GM12891 (cell line): Measurements from ENCODE around the gene DRC3.
"Not testable (repeated sequence)": the region's sequence is repeated elsewhere in the genome, so short reads cannot be mapped to it uniquely, and the experiment has no call there.

Source experiments
- DNase-seq: peaks from one replicate; pipeline ENCODE4 v3.0.0; 2011; ENCODE audit warnings: low spot score; ENCODE audit not compliant: insufficient read length
- FAIRE-seq: peaks from 2 replicates; lab custom pipeline; 2011; peaks lifted over from hg19 to GRCh38; lab: Jason Lieb, UNC
- PAX5 ChIP-seq: IDR thresholded peaks from 2 replicates; pipeline ENCODE4 v1.6.1; 2011; ENCODE audit warnings: low read length, moderate library complexity, mild to moderate bottlenecking; ENCODE audit not compliant: insufficient read depth, severe bottlenecking
- POLR2A ChIP-seq: IDR thresholded peaks from 2 replicates; pipeline ENCODE4 v1.6.1; 2011; ENCODE audit warnings: low read depth, low read length, control low read depth
- POLR2AphosphoS5 ChIP-seq: IDR thresholded peaks from 2 replicates; pipeline ENCODE4 v1.6.1; 2011; ENCODE audit warnings: low read depth, low read length, control low read depth
- POU2F2 ChIP-seq: IDR thresholded peaks from 2 replicates; pipeline ENCODE4 v1.6.1; 2011; ENCODE audit warnings: low read depth, mild to moderate bottlenecking, control low read depth, low read length, moderate library complexity
- SPI1 ChIP-seq: IDR thresholded peaks from 2 replicates; pipeline ENCODE4 v1.6.1; 2011; ENCODE audit warnings: low read depth, low read length, control low read depth
- TAF1 ChIP-seq: IDR thresholded peaks from 2 replicates; pipeline ENCODE4 v1.6.1; 2011; ENCODE audit warnings: low read depth, low read length, control low read depth

The DRC3 gene

DNA sequence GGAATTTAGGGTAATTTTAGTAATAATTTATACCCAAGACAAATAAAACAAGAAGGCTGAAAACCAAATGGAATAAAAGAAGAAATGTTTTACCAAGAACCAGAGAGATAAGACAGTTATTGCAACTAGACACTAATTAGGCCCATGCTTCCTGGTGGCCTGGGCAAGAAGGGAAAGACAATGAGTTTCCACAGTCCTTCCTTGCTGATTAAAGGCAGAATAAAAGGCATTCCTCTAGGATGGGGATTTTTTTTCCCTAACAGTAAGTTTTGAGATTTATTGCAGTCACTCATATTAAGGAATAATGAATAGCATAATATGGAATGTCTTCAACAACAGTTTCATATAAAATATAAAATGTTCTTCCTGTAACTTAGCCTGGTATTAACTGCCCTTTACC is 42.0 kb upstream of the DRC3 start:
- TF ChIP-seq POU2F2 (no peak), POLR2AphosphoS5 (no peak), TAF1 (no peak), SPI1 (no peak), POLR2A (no peak), PAX5 (no peak)
- no peak for FAIRE-seq
- DNase-seq, result no peak

DNA sequence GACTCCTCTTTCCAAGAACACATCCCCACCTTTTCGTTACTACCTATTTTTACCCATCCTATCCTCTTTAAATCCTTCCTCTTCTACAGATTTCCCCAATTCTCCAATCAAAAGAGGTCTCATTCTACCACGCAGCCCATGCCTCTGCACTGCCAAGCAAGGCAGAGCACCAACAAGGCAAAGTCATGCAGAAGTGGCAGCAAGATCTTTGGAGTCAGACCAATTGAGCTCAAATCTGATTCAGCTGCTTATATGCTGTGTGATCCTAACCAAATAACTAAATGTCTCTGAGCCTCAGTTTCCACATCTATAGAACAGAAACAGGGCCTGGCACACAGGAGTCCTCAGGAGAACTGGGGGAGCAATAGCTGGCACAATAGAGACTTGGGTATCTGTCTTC is 41.5 kb upstream of the DRC3 start:
- FAIRE-seq (no peak), DNase-seq (no peak)
- TF ChIP-seq PAX5, result no peak
- no peak for TF ChIP-seq TAF1
- no peak for TF ChIP-seq POLR2A
- TF ChIP-seq POLR2AphosphoS5, result no peak
- TF ChIP-seq POU2F2, result no peak

DNA sequence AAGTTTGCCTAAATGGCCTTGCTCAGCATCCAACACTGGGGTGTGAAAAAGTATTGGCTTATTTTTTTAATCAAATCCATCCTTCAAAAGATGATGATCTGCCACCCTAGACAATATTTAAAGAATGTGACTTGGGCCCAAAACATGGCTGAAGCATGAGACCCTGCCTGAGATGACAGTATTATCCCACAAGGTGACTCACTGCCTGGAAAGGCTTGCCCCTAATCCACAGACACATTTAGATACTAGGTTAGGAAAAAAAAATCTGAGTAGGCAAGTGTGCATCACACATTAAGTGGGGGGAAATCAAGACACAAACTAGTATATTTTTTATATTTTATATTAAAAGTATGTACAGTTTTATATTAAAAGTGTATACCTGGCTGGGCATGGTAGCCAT is 38.9 kb upstream of the DRC3 start:
- FAIRE-seq (no peak), DNase-seq (no peak)
- no peak for TF ChIP-seq POU2F2
- no peak for TF ChIP-seq TAF1
- TF ChIP-seq POLR2A, result no peak
- no peak for TF ChIP-seq SPI1
- TF ChIP-seq POLR2AphosphoS5, result no peak
- no peak for TF ChIP-seq PAX5

DNA sequence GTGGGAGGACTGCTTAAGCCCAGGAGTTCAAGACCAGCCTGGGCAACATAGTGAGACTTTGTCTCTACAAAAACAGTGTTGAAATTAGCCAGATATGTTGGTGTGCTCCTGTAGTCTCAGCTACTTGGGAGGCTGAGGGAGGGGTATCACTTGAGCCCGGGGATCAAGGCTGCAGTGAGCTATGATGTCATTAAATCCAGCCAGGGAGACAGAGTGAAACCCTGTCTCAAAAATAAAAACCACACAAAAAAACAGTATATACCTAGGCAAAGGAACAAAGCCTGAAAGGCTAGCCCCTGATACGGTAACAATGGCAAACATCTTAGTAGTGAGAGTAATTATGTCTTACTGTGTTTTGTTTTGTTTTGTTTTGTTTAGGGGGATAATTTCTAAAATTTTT is 38.4 kb upstream of the DRC3 start:
- DNase-seq (no peak), FAIRE-seq (no peak)
- TF ChIP-seq POU2F2, result no peak
- no peak for TF ChIP-seq POLR2A
- no peak for TF ChIP-seq PAX5
- TF ChIP-seq POLR2AphosphoS5, result no peak
- no peak for TF ChIP-seq SPI1
- TF ChIP-seq TAF1, result no peak

DNA sequence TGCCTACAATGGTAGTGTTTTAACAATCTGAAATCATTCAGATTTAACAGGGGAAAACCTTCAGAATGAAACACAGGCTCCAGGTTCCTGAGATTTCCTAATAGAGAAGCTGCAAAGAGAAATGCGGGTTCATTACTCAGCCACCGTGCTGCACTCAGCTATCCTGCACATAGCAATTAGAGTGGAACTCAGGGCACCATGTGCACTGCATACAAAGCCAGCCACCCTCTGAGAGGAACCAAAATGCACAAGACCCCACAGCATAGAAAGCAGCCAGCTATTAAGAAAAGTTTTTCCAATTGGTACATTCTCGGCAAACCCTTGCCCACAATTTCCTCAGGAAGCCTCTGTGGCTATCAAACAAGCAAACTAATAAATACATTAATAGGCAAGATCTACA is 37.9 kb upstream of the DRC3 start:
- DNase-seq (no peak), FAIRE-seq (no peak)
- TF ChIP-seq POU2F2 (no peak), TAF1 (no peak), POLR2AphosphoS5 (no peak), SPI1 (no peak), PAX5 (no peak), POLR2A (no peak)

DNA sequence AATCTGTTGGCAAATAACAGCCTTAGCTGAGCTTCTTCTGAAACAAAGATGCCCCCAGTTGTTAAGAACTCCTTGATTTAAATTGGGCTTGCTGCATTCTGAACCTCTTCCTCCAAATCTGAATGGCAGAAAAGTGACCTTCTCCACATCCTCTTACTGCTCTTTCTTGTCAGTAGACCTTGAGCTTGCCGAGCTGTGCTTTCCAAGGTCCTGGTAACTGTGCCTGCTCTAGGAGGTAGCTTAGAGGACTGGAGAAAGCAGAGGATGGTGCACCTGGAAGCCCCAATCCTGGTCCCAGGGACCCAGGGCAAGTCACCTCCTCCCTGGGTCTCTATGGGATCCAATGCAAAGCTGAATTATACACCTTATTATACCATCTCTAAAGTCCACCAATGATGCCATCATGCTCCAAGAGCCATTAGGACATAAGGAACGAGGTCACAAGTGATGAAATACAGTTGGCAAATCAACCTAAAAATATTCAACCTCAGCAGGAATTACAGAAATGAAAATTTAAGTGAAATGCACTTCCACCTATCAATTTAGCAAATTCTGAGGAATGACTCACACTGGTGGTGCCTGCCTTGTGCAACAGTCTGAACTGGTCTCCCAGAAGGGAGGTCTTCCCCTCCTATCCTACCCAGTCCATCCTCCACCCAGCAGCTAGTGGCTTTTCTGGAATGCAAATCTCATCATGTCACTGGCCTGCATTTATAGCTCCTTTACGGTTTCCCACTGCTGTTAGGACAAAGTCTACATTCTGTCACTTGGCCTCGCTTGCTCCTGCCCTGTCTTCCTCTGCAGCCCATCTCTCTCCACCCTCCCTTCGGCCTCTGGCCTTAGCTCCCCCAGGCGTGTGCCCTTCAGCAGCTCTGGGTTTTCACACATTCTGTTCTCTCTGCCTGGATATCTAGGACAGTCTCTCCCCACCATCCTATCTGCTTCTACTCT is 37.1 kb upstream of the DRC3 start:
- no peak for TF ChIP-seq POLR2AphosphoS5
- TF ChIP-seq POU2F2, result no peak
- no peak for TF ChIP-seq TAF1
- TF ChIP-seq POLR2A, result no peak
- TF ChIP-seq SPI1, result no peak
- no peak for TF ChIP-seq PAX5
- FAIRE-seq (peak; percentile 65), DNase-seq (no peak)

DNA sequence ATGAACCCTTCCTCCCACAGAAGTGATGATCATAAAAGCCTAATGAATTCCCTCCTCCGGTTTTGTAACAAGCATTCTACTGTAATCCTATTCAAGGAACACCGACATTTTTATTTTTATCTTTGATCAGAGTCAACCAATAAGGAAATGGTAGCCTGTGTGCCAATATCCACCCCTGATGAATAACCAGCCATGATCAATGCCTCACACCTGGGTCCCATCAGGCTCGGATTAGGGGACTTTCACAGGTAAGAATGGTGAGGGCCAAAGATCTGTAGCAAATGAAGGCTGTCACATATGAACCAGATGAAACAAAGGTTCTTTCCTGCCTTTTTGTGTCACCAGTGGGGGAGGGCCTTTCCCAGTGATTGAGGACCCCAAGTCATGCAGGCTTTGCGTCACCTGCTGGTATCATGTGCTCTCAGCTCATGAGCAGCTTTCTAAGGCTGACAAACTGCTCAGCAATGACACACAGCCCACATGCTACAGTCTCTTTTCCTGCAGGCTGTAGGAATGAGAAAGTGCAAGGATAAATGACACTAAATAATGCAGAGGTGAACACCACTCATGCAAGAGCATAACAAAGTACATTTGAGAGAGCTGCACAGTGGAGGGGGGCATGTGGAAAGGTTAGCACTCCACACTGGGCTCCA is 35.3 kb upstream of the DRC3 start:
- FAIRE-seq (no peak), DNase-seq (no peak)
- TF ChIP-seq PAX5 (no peak), SPI1 (no peak), POU2F2 (no peak), TAF1 (no peak), POLR2AphosphoS5 (no peak), POLR2A (no peak)

DNA sequence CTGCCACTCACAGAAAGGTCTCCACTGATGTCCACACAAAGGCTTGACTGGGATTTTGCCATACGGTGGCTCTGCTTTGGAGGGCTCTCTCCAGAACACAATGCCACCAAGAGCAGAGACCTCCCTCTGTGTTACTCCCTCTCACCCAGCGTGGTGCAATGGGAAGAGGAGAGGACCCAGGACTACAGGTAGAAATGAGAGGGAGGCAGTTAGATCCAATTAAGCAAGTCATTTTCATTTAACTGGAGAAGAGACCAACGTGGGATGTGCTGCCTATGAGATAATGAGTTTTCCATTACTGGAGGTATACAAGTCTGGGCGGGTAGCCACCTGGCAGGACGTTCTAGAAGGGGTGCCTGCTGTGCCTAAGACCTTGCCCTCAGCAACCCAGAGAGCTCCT is 34.7 kb upstream of the DRC3 start:
- DNase-seq, result no peak
- TF ChIP-seq POLR2A (no peak), POU2F2 (no peak), POLR2AphosphoS5 (no peak), TAF1 (no peak), SPI1 (no peak), PAX5 (no peak)
- FAIRE-seq, result no peak

DNA sequence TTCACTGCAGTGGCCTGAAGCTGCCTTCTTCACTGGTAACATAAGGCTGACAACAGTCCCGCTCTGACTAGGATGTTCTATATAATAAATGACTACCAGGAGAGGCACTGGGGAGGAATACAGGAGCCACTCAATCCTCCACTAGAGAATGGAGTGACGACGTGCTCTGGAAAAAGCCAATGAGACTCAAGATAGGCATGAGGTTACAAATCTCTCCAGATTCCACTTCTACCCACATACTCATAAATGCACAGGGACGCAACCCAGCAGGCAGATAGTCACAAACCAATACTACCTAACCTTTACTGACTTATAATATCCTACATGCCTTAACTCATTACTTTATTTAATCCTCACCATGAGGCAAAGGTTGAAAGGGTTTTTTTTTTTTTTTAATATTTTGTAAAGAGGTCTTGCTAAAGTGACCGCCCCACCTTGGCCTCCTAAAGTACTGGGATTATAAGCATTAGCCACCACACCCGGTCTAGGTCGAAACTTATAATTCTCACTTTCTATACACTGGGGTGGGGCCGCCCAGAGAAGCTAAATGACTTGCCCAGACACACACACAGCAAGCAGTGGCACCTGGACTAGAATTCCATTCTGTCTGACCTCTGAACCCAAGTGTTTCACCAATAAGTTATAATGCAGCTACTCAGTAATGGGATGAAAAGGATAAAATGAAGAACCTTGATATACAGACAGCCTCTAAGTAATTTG is 34.1 kb upstream of the DRC3 start:
- no peak for TF ChIP-seq SPI1
- no peak for TF ChIP-seq POLR2AphosphoS5
- TF ChIP-seq TAF1, result no peak
- no peak for TF ChIP-seq POLR2A
- no peak for TF ChIP-seq PAX5
- TF ChIP-seq POU2F2, result no peak
- FAIRE-seq, result no peak
- no peak for DNase-seq

DNA sequence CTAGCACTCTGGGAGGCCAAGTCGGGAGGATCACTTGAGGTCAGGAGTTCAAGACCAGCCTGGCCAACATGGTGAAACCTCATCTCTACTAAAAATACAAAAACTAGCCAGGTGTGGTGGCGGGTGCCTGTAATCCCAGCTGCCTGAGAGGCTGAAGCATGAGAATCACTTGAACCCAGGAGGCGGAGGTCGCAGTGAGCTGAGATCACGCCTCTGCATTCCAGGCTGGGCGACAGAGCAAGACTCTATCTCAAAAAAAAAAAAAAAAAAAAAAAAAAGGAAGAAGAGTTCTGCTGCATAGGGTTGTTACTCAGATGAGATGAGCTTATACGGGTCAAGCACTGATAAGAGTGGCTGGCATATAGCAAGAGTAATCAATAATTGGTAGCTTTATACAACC is 32.7 kb upstream of the DRC3 start:
- not testable (repeated sequence) for FAIRE-seq, DNase-seq
